ENCODE data around the gene SUN5.

GRCh38 chr20:32972181-32973076 lies 31.8 kb downstream of the SUN5 start:
- TF ChIP-seq CREB1 (IDR thresholded peaks at IDR 0.05) = no peak
- no peak for TF ChIP-seq BACH1 (IDR thresholded peaks at IDR 0.05; ENCODE audit: low read length)
- no peak for TF ChIP-seq HDAC2 (IDR thresholded peaks at IDR 0.05; ENCODE audit: borderline replicate concordance in 1 of 2, low read depth in 2 of 2, low read length in 2 of 2)
